Esophagus squamous epithelium (tissue), 5 donors: Measurements from ENCODE around the gene GCM1. TPM values are rescaled to one million over a fixed set of nuclear protein-coding genes. Genes with fewer than 3 reads are reported as not detected.

Source experiments
- DNase-seq: peaks from one replicate; lab custom pipeline; 2025; lab: John Stamatoyannopoulos, UW
- H3K27ac ChIP-seq, 4 donors: fragments of 200-600 bp; sonication (generic); one replicate each; pipeline ENCODE4 v1.5.1; 2016 to 2019; ENCODE audit warnings: mild to moderate bottlenecking in 1 of 4
- H3K27me3 ChIP-seq, 4 donors: fragments of 200-600 bp; sonication (generic); 1 replicate in 3 of 4; 2 replicates in 1 of 4; pipeline versions ENCODE4 v1.5.1 to v1.6.0; 2017 to 2021; ENCODE audit warnings: antibody characterized with exemption in 1 of 4
- H3K36me3 ChIP-seq, 3 donors: fragments of 200-600 bp; sonication (generic); one replicate each; pipeline ENCODE4 v1.5.1; 2016 to 2019
- H3K4me1 ChIP-seq, 3 donors: fragments of 200-600 bp; sonication (generic); one replicate each; pipeline ENCODE4 v1.5.1; 2017 to 2019
- H3K4me3 ChIP-seq, 4 donors: fragments of 200-600 bp; sonication (generic); 1 replicate in 3 of 4; 2 replicates in 1 of 4; pipeline ENCODE4 v1.5.1; 2016 to 2019; ENCODE audit warnings: mild to moderate bottlenecking in 2 of 4, moderate library complexity in 1 of 4
- H3K9me3 ChIP-seq, 3 donors: fragments of 200-600 bp; sonication (generic); one replicate each; pipeline ENCODE4 v1.5.1; 2016 to 2019
- CTCF ChIP-seq, 6 experiments: fragments of 450-650 bp in 4 of 6; fragments of 200-600 bp in 2 of 6; sonication (generic) in 2 of 6; IDR thresholded peaks; one replicate each; pipeline ENCODE4 v1.5.1; 2016 to 2019; ENCODE audit warnings: antibody characterized with exemption in 6 of 6, mild to moderate bottlenecking in 4 of 6, moderate library complexity in 4 of 6
- POLR2A ChIP-seq, 4 donors: fragments of 450-650 bp; IDR thresholded peaks; one replicate each; pipeline ENCODE4 v1.6.1; 2017; ENCODE audit warnings: antibody characterized with exemption in 4 of 4, mild to moderate bottlenecking in 4 of 4, moderate library complexity in 3 of 4
- WGBS, 2 donors: methylation state at CpG; one replicate each; pipeline ENCODE4 v1.1.5; 2018; 5-methylcytosine and 5-hydroxymethylcytosine counted together
- intact Hi-C: fragments of 100-400 bp; cut with DNase I; formaldehyde crosslinking; loops from one replicate; pipeline ENCODE4 v1.15.0; 2022
- total RNA-seq, 4 donors: library from RNA; depleted of rRNA; stranded (reverse); fragments of >200 nt; gene quantifications; one replicate each; pipeline ENCODE4 v1.1.0, GENCODE V29; 2016
- donor health status: DM: yes; HTN: yes; CAD: no.

GCM1 gene
- under 1 TPM in 1 of 4 donors, not detected in 3; 0.08 TPM for total RNA-seq

- TF ChIP-seq POLR2A (IDR thresholded peaks at IDR 0.05): no peak
- no peak for TF ChIP-seq CTCF (IDR thresholded peaks at IDR 0.05)
- Histone ChIP-seq H3K4me3 (no peak within 1 kb of the TSS), H3K27ac (no peak within 1 kb of the TSS), H3K27me3 (no peaks in the 10 kb centered on the region), H3K9me3 (no peaks in the 10 kb centered on the region), H3K36me3 (no peaks in the 10 kb centered on the region), H3K4me1 (peaks cover 0 to 11% (median 0%) of the 10 kb centered on the region in 3 donors)
- 85 to 87% methylated on average over 5 of the region's 5 CpGs for WGBS, 2 donors
- no peak for DNase-seq
- intact Hi-C loops: no loop called here
Measured at GRCh38 chr6:53148684-53149083, at the start of gene GCM1. Gene GCM1, minus strand, starts transcription at chr6:53148841. Its CDS starts 3,209 bp downstream, at chr6:53145632.

GRCh38 chr6:53197553-53197952 lies 48.9 kb upstream of the GCM1 start:
- no peaks in the 10 kb centered on the region for H3K9me3 ChIP-seq
- 81 to 89% methylated on average over 3 of the region's 3 CpGs for WGBS, 2 donors
- no peak for TF ChIP-seq POLR2A (IDR thresholded peaks at IDR 0.05)
- no peak for TF ChIP-seq CTCF (IDR thresholded peaks at IDR 0.05)
- H3K36me3 ChIP-seq: no peaks in the 10 kb centered on the region
- peaks cover 0 to 4% (median 0%) of the 10 kb centered on the region in 3 donors for H3K4me1 ChIP-seq
- intact Hi-C loops: no loop called here
- H3K27me3 ChIP-seq: no peaks in the 10 kb centered on the region
- no peak overlapping the region for H3K27ac ChIP-seq
- H3K4me3 ChIP-seq: no peak overlapping the region
- no peak for DNase-seq

GRCh38 chr6:53195048-53195447 lies 46.4 kb upstream of the GCM1 start:
- no peaks in the 10 kb centered on the region for H3K27me3 ChIP-seq
- no peak overlapping the region for H3K4me3 ChIP-seq
- intact Hi-C loops: no loop called here
- 64% methylated on average over 3 to 4 of the region's 4 CpGs for WGBS, 2 donors
- no peak for DNase-seq
- TF ChIP-seq POLR2A (IDR thresholded peaks at IDR 0.05): no peak
- TF ChIP-seq CTCF (IDR thresholded peaks at IDR 0.05): no peak
- H3K27ac ChIP-seq: no peak overlapping the region
- H3K36me3 ChIP-seq: no peaks in the 10 kb centered on the region
- H3K9me3 ChIP-seq: no peaks in the 10 kb centered on the region
- H3K4me1 ChIP-seq: peaks cover 0 to 8% (median 0%) of the 10 kb centered on the region in 3 donors

GRCh38 chr6:53192682-53193188 lies 44.1 kb upstream of the GCM1 start:
- 25 to 29% methylated on average over 5 of the region's 5 CpGs for WGBS, 2 donors
- no peak overlapping the region for H3K4me3 ChIP-seq
- H3K27ac ChIP-seq: no peak overlapping the region
- H3K36me3 ChIP-seq: no peaks in the 10 kb centered on the region
- H3K27me3 ChIP-seq: no peaks in the 10 kb centered on the region
- peaks cover 0 to 8% (median 0%) of the 10 kb centered on the region in 3 donors for H3K4me1 ChIP-seq
- DNase-seq: no peak
- TF ChIP-seq POLR2A (IDR thresholded peaks at IDR 0.05) (no peak), CTCF (IDR thresholded peaks at IDR 0.05) (no peak)
- intact Hi-C loops: no loop called here
- no peaks in the 10 kb centered on the region for H3K9me3 ChIP-seq

GRCh38 chr6:53189554-53189953 lies 40.9 kb upstream of the GCM1 start:
- no peak for DNase-seq
- TF ChIP-seq POLR2A (IDR thresholded peaks at IDR 0.05): no peak
- TF ChIP-seq CTCF (IDR thresholded peaks at IDR 0.05): no peak
- peaks cover 0 to 8% (median 0%) of the 10 kb centered on the region in 3 donors for H3K4me1 ChIP-seq
- H3K27me3 ChIP-seq: no peaks in the 10 kb centered on the region
- no peaks in the 10 kb centered on the region for H3K36me3 ChIP-seq
- H3K9me3 ChIP-seq: no peaks in the 10 kb centered on the region
- intact Hi-C loops: no loop called here
- no peak overlapping the region for H3K27ac ChIP-seq
- H3K4me3 ChIP-seq: no peak overlapping the region
